GM12892 (cell line): ENCODE measurements around the gene AACS.

Source experiments
- POLR2A ChIP-seq: IDR thresholded peaks from 2 replicates; pipeline ENCODE4 v1.6.1; 2011; ENCODE audit warnings: low read depth, low read length, control low read depth
- POLR2AphosphoS5 ChIP-seq: IDR thresholded peaks from 2 replicates; pipeline ENCODE4 v1.6.1; 2011; ENCODE audit warnings: low read depth, low read length, control low read depth
- TAF1 ChIP-seq: IDR thresholded peaks from 2 replicates; pipeline ENCODE4 v1.6.1; 2011; ENCODE audit warnings: low read depth, mild to moderate bottlenecking, control low read depth, low read length, borderline replicate concordance

DNA sequence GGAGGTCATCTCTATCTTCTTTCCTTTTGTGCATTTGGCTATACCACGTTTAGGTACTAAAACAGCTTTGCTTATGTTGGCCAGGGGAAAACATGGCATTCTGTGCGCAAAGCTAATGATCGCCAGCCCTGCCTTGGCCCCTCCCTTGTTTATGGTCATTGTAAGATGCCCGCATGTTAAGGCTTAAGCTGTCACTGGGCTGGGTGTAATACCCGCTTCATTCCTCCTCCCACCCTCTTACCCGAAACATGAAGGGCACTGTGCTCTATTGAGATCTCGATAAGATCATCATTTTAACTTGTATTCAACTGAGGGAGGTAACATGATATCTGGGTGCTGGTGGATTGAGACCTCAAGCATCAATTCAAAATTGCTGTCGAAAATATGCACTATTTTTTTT lies 37.1 kb upstream of the AACS start:
- TF ChIP-seq TAF1 (no peak), POLR2A (no peak), POLR2AphosphoS5 (no peak)
